Activated CD4-positive, alpha-beta T cell treated with anti-CD3 and anti-CD28 coated beads, Interleukin-2, amount 50 U/mL, for 24 hours (primary cell): ENCODE data around the gene SLC34A1.
"Not testable (repeated sequence)": the region's sequence is repeated elsewhere in the genome, so short reads cannot be mapped to it uniquely, and the experiment has no call there.

Experiments used
- DNase-seq, 2 donors: peaks; one replicate each; pipeline ENCODE4 v3.0.0-alpha.2; 2020; ENCODE audit warnings: low read depth in 1 of 2, low spot score in 1 of 2

The SLC34A1 gene

DNA sequence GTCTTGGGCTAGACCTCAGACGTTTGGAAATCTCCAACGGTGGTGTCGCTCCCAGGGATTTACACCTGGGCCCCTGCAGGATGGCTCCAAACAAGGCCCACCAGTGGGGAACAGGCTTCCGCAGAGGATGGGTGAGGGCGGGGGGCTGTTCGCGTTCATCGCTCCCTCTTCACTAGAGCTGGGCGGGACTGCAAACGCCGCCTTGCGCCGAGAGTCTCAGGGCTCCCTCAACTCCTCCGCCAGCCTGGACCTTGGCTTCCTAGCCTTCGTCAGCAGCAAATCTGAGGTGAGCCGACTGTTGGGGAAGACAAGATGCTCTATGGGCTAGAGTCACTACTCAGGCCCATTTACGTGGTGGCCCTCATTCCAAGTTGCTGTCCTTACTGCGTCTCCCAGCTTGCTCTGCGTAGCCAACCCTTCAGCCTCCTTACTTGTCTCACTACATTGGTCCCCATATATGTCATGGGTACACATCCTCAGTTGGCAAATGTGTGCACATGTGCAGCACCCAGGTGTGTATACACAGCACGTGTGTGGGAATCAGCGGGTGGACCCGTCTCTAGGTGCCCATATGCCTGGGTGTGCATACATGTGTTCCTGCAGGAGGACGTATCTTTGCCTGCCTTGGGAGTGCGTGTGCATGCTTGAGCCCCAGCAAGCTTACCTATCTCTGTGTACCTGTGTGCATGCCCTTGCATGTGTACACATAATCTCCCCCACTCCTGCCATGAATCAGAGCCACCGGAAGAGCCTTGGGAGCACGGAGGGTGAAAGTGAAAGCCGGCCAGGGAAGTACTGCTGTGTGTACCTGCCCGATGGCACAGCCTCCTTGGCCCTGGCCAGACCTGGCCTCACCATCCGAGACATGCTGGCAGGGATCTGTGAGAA lies 16.0 kb upstream of the SLC34A1 start:
- no peak for DNase-seq

DNA sequence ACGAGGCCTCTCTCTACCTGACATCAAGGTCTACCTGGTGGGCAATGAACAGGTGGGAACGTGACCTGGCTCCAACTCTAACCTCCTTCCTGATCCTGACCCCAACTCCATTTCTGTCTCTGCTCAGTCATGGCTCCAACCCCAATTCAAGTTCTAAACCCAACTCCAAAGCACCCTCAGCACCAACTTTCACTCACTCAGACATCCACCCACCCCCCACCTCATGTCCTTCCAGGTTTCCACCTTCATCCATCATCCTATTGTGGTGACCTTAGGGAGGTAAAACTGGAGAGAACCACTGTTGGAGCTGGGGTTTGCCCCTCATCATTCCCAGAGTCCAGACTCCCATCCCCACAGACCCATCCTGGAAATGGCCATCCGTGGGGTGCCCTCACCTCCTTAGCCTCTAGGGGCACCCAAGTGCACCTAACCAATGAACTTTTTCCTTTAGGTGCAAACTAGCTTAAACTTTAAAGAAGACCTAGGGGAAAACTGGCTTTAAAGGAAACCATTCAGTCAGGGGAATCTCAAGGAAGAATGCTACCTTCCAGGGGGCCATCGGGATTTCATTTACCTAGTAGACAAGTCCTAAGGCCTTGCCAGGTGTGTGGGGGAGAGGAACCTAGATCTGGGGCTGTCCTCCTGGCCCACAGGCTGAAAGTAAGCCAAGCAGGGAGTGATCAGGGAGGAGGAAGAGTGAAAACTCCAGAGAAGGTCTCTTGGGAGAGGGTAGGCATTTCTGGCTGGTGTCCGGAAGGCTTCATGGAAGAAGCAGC lies 15.2 kb upstream of the SLC34A1 start:
- DNase-seq, result no peak

DNA sequence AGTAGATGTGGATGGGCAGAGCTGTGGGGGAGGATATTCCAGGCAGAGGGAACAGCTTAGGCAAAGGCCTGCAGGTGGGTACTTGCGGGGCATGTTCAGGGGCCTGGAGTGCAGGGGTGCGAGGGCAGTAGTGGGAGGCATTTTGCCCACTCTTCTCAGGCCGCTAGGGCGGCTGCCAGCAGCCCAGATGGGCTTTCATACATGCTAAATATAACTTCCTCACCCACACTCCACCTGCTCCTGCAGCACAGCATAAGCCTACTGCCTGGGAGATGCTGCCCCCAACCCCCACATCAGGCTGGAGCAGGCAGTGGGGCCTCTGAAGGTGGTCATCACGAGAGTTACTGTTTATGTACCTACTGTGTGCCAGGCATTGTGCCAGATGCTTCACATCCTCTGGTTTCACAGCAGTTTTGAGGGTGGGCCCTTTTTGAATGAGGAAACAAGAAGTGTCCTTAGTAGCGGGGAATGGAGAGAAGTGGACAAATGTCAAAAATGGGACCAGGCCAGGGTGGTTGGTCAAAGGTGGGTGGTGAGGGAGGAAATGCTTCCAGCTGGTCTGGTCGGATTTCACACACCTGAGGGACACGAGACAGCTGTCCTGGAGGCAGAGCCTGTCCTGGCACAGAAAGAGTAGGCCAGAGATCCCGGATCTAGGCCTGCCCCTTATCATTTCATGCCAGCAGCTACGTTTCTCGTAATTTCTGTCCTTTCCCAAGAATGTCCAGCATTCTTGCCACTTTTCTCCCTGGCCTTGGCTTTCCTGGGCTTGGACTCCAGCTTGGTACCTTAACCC lies 14.4 kb upstream of the SLC34A1 start:
- no peak for DNase-seq

DNA sequence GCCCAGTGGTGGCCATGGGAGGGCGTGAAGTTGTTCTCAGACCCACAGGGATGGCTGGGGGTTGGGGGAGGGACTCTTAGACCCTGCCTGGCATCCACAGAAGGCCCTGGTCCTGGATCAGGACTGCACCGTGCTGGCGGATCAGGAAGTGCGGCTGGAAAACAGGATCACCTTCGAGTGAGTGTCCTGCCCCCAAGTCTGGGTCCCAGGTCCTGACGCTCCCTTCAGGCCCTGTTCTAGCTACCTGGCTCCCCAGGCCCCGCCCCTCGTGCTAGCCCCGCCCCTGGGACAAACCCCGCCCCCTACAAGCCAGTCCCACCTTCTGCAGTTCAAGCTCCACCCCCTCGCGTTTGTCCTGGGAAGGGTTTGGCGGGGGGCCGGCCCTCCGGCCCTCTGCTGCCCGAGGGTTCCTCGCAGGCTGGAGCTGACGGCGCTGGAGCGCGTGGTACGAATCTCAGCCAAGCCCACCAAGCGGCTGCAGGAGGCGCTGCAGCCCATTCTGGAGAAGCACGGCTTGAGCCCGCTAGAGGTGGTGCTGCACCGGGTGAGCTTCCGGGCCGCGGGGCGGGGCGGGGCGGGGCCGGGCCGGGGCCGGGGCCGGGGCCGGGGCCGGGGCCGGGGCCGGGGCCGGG lies 13.6 kb upstream of the SLC34A1 start:
- DNase-seq, result no peak

- no peak for DNase-seq
These were observed 12.9 kb upstream of the SLC34A1 start for GRCh38 chr5:177371120-177372033.

GRCh38 chr5:177372034-177372896 lies 12.0 kb upstream of the SLC34A1 start:
- DNase-seq, result no peak

DNA sequence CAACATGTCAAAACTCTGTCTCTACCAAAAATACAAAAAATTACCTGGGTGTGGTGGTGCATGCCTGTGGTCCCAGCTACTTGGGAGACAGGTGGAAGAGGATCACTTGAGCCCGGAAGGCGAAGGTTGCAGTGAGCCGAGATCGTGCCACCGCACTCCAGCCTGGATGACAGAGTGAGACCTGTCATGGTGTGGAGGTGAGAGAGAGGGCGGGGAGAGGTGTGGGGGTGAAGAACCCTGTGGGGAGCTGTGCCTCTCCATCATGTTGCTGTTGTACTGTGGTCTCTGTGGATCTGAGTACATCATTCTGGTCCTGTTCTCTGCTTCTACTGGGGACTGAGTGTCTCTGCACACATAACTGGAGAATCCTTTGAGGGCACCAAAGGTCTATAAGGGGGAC lies 11.3 kb upstream of the SLC34A1 start:
- DNase-seq, result no peak

DNA sequence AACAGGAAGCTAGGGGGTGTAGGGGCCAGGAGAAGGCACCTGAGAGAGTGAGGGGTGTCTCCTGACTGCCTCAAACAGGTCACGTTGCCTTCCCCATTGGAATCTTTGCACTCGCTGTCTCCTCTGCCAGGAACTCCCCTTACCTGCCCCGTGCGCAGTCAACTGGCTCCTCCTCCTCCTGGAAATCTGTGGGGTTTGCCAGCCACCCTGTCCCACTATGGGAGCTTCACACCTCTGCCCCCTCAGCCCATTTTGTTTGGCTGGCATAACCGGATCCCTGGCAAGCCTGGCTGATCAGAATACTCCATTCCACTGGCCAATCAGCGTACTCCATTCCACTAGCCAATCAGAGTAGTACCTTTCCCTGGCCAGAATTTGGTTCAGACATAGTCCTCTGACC lies 10.4 kb upstream of the SLC34A1 start:
- DNase-seq, result no peak

DNA sequence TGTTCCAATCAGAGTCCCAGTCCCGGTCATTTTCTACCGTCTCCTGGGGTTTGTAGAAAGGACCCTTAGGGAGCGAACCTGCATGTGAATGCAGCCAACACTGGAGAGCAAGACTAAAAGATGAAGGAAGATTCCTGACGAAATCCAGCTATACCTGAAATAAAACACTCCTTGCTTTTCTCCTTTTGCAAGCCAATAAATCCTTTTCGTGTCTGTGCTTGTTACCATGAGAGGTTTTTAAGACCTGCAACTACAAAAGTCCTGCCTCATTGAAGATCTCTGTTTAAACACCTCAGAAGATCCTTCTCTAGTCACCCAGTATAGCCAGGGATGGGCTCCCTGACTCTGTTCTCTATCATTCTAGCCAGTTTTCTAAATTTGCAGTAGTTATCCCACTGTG lies 10.0 kb upstream of the SLC34A1 start:
- no peak for DNase-seq

DNA sequence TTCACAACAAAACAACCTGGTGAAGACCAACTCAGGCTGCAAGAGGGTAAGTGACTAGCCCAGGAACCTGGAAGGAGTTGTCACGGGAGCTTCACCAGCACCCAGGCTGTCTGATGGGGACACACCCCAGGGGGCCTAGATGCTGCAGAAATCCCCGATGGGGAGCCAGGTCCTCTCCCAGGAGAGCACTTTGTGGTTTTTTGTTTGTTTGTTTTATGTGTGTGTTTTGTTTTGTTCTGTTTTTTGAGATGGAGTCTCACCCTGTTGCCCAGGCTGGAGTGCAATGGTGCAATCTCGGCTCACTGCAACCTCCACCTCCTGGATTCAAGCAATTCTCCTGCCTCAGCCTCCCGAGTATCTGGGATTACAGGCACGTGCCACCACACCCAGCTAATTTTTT lies 8.7 kb upstream of the SLC34A1 start:
- DNase-seq, result not testable (repeated sequence)

- no peak for DNase-seq
These were observed 8.1 kb upstream of the SLC34A1 start for GRCh38 chr5:177376107-177376506.

DNA sequence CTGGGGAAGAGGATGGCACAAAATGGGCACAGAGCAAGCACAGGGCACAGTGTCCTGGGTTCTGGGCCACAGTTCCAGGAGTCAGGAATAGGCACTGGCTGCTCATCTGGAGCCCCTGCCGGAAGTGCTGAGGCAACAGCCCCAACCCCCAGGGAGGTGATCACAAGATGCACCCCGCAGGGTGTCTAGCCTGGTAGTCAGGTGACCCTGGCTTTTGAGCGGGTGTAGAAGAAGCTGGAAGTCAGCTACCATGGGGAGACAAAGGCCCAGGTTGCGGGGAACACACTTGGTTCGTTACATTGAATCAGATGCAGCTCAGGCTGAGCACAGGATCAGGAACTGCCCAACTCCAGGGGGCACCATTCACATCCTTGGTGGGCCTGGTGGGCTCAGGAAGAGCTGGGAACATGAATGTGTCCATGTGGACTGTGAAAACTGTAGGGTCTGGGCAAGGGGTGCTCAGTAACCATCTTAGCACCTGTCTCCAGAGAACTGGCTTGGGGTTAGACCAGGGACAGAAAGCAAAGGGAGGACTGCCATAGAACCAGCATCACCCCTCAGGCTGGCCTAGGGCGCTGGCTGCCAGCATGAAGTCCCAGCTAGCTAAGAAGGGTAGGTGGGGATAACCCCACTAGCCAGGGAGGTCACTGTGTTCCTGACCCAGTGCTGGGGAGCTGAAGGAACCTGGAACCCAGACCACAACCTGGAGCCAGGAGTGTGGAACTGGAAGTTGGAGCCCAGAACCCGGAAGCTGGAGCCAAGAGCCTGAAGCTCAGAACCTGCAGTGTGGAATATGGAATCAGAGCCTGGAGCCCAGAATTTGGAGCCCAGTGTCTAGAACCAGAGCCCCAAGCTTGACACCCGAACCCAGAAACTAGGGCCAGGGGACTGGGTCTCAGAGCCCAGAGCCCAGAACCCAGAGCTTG lies 6.1 kb upstream of the SLC34A1 start:
- DNase-seq, result no peak

- DNase-seq, result peak in 1 of 2 donors; percentile 38
These were observed 5.0 kb upstream of the SLC34A1 start for GRCh38 chr5:177378884-177379883.

DNA sequence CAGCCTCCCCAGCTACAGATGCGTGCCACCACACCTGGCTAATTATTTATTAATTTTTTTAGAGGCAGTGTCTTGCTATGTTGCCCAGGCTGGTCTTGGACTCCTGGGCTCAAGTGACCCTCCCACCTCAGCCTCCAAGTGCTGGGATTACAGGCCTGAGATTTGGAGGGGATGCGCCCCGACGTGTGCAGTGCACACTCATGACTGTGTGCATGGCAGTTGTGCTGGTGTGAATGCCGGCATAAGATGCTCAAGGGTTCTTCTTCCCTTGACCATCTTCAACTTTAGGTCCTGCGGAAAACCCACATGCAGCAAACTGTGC lies 3.5 kb upstream of the SLC34A1 start:
- no peak for DNase-seq

GRCh38 chr5:177382423-177383029 lies 1.7 kb upstream of the SLC34A1 start:
- DNase-seq, result no peak

GRCh38 chr5:177383181-177383580 lies 1.1 kb upstream of the SLC34A1 start:
- DNase-seq, result no peak

GRCh38 chr5:177385720-177386119 lies 1.5 kb downstream of the SLC34A1 start:
- DNase-seq, result no peak
